GM21619 (cell line): ENCODE results near the gene FUT2.
A peak's percentile ranks its signal among the peaks of the same experiment; 100 is the strongest.
"Not testable (repeated sequence)": the region's sequence is repeated elsewhere in the genome, so short reads cannot be mapped to it uniquely, and the experiment has no call there.

Experiments used
- ATAC-seq: cut with Tn5 transposase; IDR thresholded peaks from one replicate; pipeline ENCODE4 v1.9.1; 2021; ENCODE audit not compliant: unreplicated experiment

FUT2 gene

DNA sequence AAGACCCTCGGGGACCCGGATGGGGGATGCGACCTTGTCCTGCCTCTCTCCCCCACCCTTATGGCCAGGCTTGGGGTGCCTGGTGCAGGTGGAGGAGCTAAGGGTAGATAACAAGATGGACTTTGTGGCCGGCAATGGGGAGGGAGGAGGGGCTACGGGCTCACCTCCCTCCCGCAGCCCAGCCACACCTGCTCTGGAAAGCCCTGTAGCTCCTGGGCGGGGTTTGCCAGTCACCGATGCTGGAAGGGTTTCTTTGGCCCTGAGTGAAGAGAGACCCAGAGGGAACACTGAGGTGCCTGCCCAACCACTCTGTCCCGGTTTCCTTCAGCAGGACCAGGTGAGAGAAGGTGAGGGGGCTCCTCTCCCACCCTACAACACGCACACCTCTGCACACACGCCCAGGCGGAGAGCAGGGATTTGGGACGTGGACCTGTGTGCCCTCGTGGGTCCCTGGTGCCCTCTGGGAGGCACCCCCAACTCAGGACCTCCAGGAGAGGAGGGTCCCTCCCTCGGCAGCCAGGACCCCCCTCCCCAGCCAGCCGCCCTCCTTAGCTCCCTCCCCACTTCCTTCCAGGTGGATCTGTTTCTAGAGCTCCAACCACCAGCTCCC lies at the start of gene FUT2:
TSS of gene FUT2 (plus strand) at position 229 of the 610 bp plus-strand sequence. CDS start 6,986 bp downstream, outside the sequence.
- ATAC-seq, result no peak

DNA sequence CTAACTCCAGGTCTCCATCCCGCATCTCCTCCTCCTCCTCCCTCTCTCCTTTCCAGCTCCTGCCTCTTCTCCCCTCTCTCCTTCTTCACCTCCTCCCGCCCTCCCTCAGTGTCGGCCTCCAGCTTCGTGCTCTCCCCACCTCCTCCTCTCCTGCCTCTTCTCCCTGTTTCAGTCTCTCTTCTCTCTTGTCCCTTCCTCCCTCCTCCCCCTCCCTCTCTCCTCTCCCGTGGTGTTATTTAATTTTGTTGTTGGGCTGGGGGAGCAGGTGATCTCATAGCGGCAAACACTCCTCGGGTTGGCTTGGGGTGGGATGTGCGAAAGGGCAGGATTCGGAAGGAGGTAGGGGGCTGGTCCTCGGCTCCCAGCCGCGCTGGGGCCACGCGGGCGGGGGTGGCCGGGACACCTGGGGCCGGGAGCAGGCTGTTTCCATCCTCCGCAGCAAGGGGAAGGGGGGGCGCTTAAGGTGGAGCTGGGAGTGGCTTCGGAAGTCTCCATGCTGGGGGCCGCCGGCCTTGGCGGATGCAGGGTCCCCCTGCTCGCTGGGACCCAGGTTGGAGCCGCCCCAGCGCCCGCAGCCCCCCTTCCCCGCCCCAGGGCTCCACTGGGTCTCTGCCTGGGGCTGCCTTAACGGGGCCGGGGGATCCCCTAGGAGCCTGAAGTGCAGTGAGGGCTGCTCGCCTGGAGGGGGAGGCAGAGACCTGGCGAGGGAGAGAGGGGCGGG lies 49.6 kb upstream of the FUT2 start, which contains the start of gene CA11:
TSS of gene CA11 (minus strand) at position 187 of the 721 bp plus-strand sequence. CDS start 555 bp downstream, outside the sequence.
- ATAC-seq, result peak; percentile 69

GRCh38 chr19:48646722-48647216 lies 49.0 kb upstream of the FUT2 start:
- no peak for ATAC-seq

DNA sequence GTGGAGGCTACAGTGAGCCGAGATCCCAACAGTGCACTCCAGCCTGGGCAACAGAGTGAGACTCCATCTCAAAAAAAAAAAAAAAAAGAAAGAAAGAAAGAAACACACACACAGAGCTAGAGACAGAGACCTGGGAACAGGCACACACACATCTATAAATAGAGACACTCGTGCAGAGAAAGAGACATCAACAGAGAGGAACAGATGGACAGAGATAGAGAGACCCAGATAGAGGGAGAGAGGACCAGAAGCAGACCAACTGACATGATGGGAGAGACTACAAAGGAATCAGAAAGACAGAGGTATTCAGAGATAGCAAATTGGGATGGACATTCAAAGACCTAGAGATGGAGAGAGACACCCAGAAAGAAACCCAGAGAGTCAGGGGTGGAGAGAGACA lies 47.6 kb upstream of the FUT2 start:
- ATAC-seq, result no peak

DNA sequence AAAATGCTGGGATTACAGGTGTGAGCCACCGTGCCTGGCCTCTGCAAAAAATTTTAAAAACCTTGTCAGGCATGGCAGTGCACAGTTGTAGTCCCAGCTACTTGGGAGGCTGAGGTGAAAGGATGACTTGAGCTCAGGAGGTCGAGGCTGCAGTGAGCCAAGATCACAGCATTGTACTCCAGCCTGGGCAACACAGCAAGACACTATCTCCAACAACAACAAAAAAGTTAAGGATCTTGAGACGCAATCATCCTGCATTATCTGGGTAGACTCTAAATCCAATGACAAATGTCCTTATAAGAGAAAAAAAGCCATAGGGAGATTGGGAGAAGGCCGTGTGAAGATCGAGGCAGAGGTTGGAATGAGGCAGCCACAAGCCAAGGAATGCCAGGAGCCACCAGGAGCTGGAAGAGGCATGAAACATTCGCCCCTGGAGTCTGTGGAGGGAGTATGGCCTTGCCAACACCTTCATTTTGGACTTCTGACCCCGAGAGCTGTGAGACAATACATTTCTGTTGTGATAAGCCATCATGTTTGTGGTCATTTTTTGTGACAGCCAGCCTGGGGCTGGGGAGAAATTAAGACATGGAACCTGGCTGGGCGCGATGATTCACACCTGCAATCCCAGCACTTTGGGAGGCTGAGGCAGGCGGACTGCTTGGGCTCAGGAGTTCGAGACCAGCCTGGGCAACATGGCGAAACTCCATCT lies 44.6 kb upstream of the FUT2 start:
- no peak for ATAC-seq

DNA sequence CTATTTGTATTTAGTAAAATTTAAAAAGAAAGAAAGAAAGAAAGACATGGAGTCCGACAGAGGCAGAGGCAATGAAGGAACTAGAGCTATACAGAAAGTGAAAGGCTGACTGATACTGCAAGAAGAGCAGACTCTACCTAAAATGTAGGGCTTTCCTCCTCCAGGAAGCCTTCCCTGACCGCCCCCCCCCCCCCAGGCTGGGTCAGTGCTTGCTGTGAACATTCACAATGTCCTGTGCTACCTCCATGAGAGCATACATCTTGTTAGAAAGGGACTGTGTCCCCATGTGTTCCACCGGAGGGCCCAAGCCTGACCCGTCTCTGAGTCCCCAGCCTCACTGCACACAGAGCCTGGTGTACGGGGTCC lies 44.1 kb upstream of the FUT2 start:
- ATAC-seq, result no peak

DNA sequence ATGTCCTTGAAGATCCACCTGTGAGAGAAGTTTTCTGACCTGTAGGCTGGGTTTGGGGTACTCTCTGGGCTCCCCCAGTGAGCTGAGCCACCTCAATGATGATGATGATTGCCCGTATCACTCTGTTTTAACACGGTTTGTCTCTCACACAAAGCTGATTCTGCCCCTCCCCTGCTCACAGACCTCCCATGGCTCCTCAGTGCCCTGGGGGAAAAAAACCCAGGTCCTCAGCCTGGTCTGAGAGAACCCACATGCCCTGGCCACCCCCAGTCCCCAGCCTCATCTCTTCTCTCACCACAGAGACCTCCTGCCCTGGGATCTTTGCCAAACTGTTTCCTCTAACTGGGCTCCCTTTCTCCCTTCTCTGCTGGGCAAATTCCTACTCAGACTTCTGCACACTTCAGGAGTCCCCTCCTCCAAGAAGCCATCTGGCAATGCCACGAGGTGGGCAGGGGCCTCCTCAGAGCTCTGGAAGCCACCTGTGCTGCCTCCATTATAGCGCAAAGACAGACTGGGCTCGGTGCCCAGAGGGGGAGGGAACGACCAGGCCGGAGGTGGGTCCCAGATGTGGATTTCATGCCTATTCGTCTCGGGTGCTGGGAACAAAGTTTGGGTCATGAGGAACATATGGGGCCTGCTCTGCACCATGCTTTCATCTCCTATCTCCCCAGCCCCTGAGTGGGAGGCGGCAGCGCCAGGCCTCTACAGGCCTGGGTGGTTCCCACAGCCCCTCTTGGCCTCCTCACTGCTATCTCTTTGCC lies 41.3 kb upstream of the FUT2 start:
- ATAC-seq, result no peak

- no peak for ATAC-seq
These were observed 38.8 kb upstream of the FUT2 start for GRCh38 chr19:48656840-48657474.

DNA sequence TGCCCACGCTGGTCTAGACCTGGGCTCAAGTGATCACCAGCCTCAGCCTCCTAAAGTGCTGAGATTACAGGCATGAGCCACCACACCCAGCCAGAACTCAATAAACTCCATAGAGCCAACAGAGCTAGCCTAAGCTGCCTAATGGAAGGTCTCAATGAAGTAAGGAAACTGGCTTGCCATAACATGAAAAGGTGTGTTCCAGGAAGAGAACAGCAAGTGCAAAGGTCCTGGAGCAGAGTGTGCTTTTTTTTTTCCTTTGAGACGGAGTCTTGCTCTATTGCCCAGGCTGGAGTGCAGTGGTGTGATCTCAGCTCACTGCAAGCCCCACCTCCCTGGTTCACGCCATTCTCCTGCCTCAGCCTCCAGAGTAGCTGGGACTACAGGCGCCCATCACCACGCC lies 37.9 kb upstream of the FUT2 start:
- ATAC-seq, result not testable (repeated sequence)

- no peak for ATAC-seq
These were observed 37.3 kb upstream of the FUT2 start for GRCh38 chr19:48658483-48658882.

DNA sequence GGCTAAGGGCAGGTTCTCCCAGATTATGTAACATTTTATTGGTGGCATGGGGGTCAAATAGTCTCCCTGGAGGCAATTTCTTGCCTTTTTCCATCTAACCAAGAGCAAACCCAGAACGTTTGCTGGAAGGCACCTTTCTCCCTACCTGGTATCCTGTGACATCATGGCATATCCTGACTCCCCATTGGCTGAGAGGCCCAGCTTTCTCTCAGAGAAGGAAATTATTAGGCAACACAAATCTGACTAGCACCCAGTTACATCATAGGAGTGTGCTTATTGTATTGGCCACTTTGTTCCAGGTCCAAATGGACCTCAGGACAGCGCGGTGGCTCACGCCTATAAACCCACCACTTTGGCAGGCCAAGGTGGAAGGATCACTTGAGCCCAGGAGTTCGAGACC lies 36.0 kb upstream of the FUT2 start:
- ATAC-seq, result no peak

GRCh38 chr19:48660852-48661710 lies 34.7 kb upstream of the FUT2 start:
- peak; percentile 77 for ATAC-seq

- no peak for ATAC-seq
These were observed 34.1 kb upstream of the FUT2 start for GRCh38 chr19:48661711-48662090.

DNA sequence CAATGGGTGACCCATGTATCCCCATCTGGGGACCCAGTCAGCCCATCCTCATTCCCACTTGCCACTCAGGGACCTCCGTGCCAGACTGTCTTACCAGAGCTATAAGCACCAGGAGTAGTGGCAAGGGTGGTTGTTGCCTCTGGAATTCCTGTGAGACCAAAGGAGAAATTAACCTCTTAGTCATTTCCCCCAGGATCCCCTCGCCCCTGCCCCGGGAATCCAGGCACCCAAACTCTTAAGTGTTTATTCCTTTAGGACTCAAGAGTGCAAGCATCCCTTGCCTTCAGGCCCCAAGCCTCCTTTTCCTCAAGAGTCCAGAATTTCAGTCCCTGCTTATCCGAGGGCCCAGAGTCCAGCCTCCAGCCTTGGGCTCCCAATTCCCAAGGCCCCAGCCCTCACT lies 32.1 kb upstream of the FUT2 start:
- no peak for ATAC-seq

- ATAC-seq, result no peak
These were observed 31.3 kb upstream of the FUT2 start for GRCh38 chr19:48664476-48664875.

- no peak for ATAC-seq
These were observed 30.0 kb upstream of the FUT2 start for GRCh38 chr19:48665786-48666185.

- ATAC-seq, result no peak
These were observed 27.4 kb upstream of the FUT2 start for GRCh38 chr19:48668332-48668731.

DNA sequence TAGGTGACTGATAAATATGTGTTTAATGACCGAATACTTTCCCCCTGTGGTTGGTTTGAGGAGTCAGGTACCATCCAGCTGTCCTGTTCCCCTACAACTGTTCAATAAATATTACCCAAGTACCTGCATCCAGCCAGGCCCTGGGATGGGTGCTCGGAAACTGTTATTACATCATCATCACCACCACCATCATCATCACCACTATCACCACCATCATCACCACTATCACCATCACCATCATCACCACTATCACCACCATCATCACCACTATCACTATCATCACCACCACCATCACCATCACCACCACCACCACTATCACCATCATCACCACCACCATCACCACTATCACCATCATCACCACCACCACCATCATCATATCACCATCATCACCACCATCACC lies 27.0 kb upstream of the FUT2 start:
- ATAC-seq, result no peak

- no peak for ATAC-seq
These were observed 25.7 kb upstream of the FUT2 start for GRCh38 chr19:48669903-48670668.
